ENCODE measurements around the gene CLDN9. TPM values are rescaled to one million over a fixed set of nuclear protein-coding genes. Genes with fewer than 3 reads are reported as not detected.
A peak's percentile ranks its signal among the peaks of the same experiment; 100 is the strongest.

CLDN9 gene
- total and polyA plus RNA-seq, 9 of the 15 experiments (the other 6 are each of a cell fraction or from before 2014, with no cell fraction given) = 0.12 to 0.44 (median 0.22) TPM; not detected in 4

DNA sequence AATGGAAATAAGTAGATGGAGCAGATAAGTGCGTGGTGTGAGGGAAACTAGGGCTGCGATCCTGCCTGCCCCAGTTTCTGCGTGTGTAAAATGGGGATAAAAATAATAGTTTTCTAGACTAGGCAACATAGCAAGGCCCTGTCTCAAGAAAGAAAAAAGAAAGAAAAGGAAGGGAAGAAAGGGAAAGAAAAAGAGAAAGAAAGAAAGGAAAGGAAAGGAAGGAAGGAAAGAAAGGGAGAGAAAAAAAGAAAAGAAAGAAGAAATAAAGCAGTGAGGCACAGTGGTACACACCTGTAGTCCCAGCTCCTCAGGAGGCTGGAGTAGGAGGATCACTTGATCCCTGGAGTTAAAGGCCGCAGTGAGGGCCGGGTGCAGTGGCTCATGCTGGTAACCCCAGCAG lies 30.3 kb upstream of the CLDN9 start (continued):
- TF ChIP-seq THRB (CRISPR knock-in tag; conservative IDR thresholded peaks at IDR 0.05) (0 out of 2 replicates have a peak, but pooled peaks have one; percentile 10), FOXK1 (CRISPR knock-in tag; IDR thresholded peaks at IDR 0.05; ENCODE audit: borderline replicate concordance) (no peak), NKRF (IDR thresholded peaks at IDR 0.05; ENCODE audit: borderline replicate concordance) (peak; percentile 58; the same call in 1 of the 2 replicates), GABPA (tag; conservative IDR thresholded peaks at IDR 0.05; ENCODE audit: low read depth) (no peak), TEAD1 (CRISPR knock-in tag; IDR thresholded peaks at IDR 0.05) (no peak), CCAR2 (IDR thresholded peaks at IDR 0.05; ENCODE audit: low read depth, low read length) (no peak), ID3 (CRISPR knock-in tag; IDR thresholded peaks at IDR 0.05) (no peak), ID3 (tag; IDR thresholded peaks at IDR 0.05) (no peak), ZNF785 (CRISPR knock-in tag; IDR thresholded peaks at IDR 0.05) (no peak), NCOA4 (IDR thresholded peaks at IDR 0.05; ENCODE audit: partially characterized antibody) (peak; percentile 23), NR2C1 (IDR thresholded peaks at IDR 0.05) (no peak; the same call in 1 of the 2 replicates), NR2C1 (tag; IDR thresholded peaks at IDR 0.05) (no peak), KLF13 (tag; IDR thresholded peaks at IDR 0.05; ENCODE audit: borderline replicate concordance, low read depth) (no peak), HINFP (tag; conservative IDR thresholded peaks at IDR 0.05; ENCODE audit: low read depth) (0 out of 2 replicates have a peak, but pooled peaks have one; percentile 44), HDAC1 (IDR thresholded peaks at IDR 0.05) (peak; percentile 16 to 28; a peak in 2 of 4 replicates), ETV6 (IDR thresholded peaks at IDR 0.05; ENCODE audit: borderline replicate concordance in 1 of 2, low read depth in 2 of 2, low read length in 1 of 2) (no peak), ETV6 (CRISPR knock-in tag; IDR thresholded peaks at IDR 0.05; ENCODE audit: borderline replicate concordance) (no peak)
- TF ChIP-seq, protein P1, sequence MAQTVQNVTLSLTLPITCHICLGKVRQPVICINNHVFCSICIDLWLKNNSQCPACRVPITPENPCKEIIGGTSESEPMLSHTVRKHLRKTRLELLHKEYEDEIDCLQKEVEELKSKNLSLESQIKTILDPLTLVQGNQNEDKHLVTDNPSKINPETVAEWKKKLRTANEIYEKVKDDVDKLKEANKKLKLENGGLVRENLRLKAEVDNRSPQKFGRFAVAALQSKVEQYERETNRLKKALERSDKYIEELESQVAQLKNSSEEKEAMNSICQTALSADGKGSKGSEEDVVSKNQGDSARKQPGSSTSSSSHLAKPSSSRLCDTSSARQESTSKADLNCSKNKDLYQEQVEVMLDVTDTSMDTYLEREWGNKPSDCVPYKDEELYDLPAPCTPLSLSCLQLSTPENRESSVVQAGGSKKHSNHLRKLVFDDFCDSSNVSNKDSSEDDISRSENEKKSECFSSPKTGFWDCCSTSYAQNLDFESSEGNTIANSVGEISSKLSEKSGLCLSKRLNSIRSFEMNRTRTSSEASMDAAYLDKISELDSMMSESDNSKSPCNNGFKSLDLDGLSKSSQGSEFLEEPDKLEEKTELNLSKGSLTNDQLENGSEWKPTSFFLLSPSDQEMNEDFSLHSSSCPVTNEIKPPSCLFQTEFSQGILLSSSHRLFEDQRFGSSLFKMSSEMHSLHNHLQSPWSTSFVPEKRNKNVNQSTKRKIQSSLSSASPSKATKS (CRISPR knock-in tag; IDR thresholded peaks at IDR 0.05) = no peak
